ENCODE data around the gene TMTC2. TPM values are rescaled to one million over a fixed set of nuclear protein-coding genes. Genes with fewer than 3 reads are reported as not detected.

Gene TMTC2
- total RNA-seq, 1 donor from 2014 or later: 12.3 TPM

DNA sequence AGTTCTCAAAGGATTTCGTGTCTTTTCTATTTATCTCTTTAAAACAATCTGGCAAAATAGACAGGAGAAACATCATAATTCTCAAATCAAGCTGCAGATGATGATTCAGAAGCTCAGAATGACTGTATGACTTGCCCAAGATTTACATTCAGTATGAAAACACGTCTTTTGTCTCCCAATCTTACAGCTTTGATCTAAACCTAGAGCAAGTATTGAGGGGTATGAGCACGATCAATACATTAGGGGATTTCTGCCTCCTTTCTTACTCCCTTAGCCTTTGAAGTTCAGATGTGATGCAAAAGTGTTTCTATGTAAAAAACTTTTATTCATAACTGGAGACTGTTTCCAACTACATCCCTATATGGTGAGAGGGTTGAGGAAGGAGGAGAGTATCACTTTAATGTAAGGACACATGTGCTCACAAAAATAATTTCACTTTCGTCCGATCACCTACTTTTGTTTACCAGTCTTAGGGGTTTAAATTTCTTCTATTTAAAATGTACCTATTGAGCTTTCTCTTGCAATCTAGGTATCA is 454.8 kb downstream of the TMTC2 start:
- no peak for TF ChIP-seq CTCF (conservative IDR thresholded peaks at IDR 0.05)
- DNase-seq (ENCODE audit: low read depth, low spot score): no peak
- H3K27ac Mint-ChIP-seq (ENCODE audit: unreplicated experiment): no peak overlapping the region
- no peaks in the 10 kb centered on the region for H3K27me3 Mint-ChIP-seq (ENCODE audit: low read depth)
- H3K4me3 Mint-ChIP-seq: no peak overlapping the region
- peaks cover 3% of the 10 kb centered on the region for H3K4me1 Mint-ChIP-seq
- peaks cover 8% of the 10 kb centered on the region for H3K9me3 Mint-ChIP-seq
- peaks cover 9% of the 10 kb centered on the region for H3K36me3 Mint-ChIP-seq (ENCODE audit: low read depth)

- TF ChIP-seq CTCF (conservative IDR thresholded peaks at IDR 0.05): no peak
- DNase-seq (ENCODE audit: low read depth, low spot score): no peak
- Mint-ChIP-seq H3K4me1 (peaks cover 5% of the 10 kb centered on the region), H3K36me3 (ENCODE audit: low read depth) (peaks cover 9% of the 10 kb centered on the region), H3K4me3 (no peak overlapping the region), H3K27ac (ENCODE audit: unreplicated experiment) (no peak overlapping the region), H3K27me3 (ENCODE audit: low read depth) (no peaks in the 10 kb centered on the region), H3K9me3 (peaks cover 8% of the 10 kb centered on the region)
Observed at GRCh38 chr12:83142914-83143313, 456.2 kb downstream of the TMTC2 start.

DNA sequence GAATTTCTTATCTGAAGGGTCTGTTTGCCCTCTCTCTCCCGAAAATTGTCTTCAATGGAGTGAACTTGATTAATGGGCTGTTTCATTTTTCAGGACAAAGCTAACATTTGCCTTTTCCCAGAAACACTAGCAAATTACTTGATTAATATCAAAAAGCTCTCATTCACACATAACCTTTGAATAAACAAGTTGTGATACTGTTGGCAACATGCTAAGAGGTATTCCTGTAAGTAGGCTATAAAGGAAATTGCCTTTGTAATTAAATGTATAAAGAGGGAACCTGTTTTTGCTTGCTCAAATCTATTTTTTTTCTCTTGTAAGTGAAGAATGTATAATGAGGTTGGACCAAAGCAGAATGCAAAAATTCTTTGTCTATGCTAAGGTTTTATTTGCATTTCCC is 457.2 kb downstream of the TMTC2 start:
- Mint-ChIP-seq H3K27me3 (ENCODE audit: low read depth) (no peaks in the 10 kb centered on the region), H3K4me3 (no peak overlapping the region), H3K9me3 (peaks cover 8% of the 10 kb centered on the region), H3K4me1 (peaks cover 5% of the 10 kb centered on the region), H3K27ac (ENCODE audit: unreplicated experiment) (no peak overlapping the region), H3K36me3 (ENCODE audit: low read depth) (peaks cover 9% of the 10 kb centered on the region)
- no peak for DNase-seq (ENCODE audit: low read depth, low spot score)
- TF ChIP-seq CTCF (conservative IDR thresholded peaks at IDR 0.05): no peak

GRCh38 chr12:83145325-83145840 is 458.7 kb downstream of the TMTC2 start:
- peaks cover 6% of the 10 kb centered on the region for H3K36me3 Mint-ChIP-seq (ENCODE audit: low read depth)
- no peak for TF ChIP-seq CTCF (conservative IDR thresholded peaks at IDR 0.05)

DNA sequence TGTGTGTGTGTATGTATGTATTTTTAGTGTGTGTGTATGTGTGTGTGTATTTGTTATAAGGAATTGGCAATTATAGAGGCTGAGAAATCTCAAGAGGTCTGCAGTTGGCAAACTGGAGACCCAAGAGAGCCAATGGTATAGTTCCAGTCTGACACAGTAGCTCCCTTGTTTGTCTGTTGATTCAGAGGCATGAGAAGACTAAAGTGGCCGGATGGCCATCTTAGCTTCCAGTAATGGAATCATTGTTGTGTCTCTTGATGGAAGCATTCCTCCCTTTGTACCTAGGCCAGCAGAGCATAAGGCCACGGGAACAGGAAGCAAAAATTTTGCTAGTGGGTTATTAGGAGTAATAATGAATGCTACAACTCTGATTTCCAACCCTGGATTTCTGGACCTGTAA is 460.6 kb downstream of the TMTC2 start:
- no peaks in the 10 kb centered on the region for H3K27me3 Mint-ChIP-seq (ENCODE audit: low read depth)
- H3K4me3 Mint-ChIP-seq: no peak overlapping the region
- no peak overlapping the region for H3K27ac Mint-ChIP-seq (ENCODE audit: unreplicated experiment)
- no peak for DNase-seq (ENCODE audit: low read depth, low spot score)
- H3K9me3 Mint-ChIP-seq: peaks cover 3% of the 10 kb centered on the region
- peaks cover 20% of the 10 kb centered on the region for H3K4me1 Mint-ChIP-seq
- no peak for TF ChIP-seq CTCF (conservative IDR thresholded peaks at IDR 0.05)
- H3K36me3 Mint-ChIP-seq (ENCODE audit: low read depth): no peaks in the 10 kb centered on the region

More at GRCh38 chr12:83145325-83145840, 458.7 kb downstream of the TMTC2 start:
- Mint-ChIP-seq H3K27ac (ENCODE audit: unreplicated experiment) (no peak overlapping the region), H3K27me3 (ENCODE audit: low read depth) (no peaks in the 10 kb centered on the region), H3K9me3 (peaks cover 2% of the 10 kb centered on the region), H3K4me3 (no peak overlapping the region), H3K4me1 (peaks cover 5% of the 10 kb centered on the region)
- no peak for DNase-seq (ENCODE audit: low read depth, low spot score)

Measured in neural crest cell (in vitro differentiated cells).